Pons (tissue), 1 donor: Measurements from ENCODE around the gene ZNF790.
A peak's percentile ranks its signal among the peaks of the same experiment; 100 is the strongest.

Source experiments
- DNase-seq: peaks from one replicate; pipeline ENCODE4 v3.0.0-alpha.2; 2016; ENCODE audit warnings: low spot score

Gene ZNF790

DNA sequence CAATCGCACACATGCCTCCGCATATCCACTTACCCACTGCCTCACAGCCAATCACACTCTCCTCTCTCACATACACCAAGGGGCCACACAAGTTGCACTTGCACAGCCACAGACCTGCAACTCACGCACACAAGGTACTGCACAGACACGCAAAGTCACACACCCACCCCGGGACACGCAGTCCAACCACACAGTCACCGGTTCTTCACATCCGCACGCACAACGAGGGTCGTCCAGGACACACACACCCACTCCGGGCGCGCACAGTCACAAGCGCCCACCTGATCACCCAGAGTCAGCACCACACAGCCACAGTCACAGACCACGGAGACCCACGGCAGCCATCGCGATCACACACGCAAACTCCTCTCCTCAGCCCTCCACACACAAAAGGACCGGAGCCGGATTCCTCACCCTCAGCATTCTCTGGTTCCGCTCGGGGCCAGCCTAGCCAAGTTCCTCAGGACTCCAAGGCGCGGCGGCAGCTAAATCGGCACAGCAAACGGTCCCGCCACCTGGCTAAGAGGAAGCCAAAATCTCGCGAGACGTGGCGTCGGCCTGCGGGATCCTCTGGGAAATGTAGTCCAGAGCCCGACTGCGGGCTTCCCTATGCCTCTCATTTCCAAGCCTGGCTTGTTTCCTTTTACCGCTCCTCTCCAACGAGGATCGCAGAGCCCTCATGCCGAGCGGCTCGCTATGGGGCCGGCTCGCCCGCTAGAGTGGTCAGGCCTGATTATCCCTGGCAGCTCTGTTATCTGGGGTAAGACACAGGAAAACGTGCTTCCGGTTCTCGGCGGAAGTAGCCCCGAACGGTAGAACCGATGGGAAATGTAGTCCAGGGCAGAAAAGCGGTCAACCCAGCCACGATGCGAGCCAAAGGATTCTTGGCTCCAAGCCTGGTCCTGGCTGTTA, 65.6 kb downstream of the ZNF790 start, which contains the start of gene ZNF850:
TSS of gene ZNF850 (minus strand) at position 497 of the 912 bp plus-strand sequence. CDS start 10,201 bp downstream, outside the sequence.
- DNase-seq: peak; percentile 94

DNA sequence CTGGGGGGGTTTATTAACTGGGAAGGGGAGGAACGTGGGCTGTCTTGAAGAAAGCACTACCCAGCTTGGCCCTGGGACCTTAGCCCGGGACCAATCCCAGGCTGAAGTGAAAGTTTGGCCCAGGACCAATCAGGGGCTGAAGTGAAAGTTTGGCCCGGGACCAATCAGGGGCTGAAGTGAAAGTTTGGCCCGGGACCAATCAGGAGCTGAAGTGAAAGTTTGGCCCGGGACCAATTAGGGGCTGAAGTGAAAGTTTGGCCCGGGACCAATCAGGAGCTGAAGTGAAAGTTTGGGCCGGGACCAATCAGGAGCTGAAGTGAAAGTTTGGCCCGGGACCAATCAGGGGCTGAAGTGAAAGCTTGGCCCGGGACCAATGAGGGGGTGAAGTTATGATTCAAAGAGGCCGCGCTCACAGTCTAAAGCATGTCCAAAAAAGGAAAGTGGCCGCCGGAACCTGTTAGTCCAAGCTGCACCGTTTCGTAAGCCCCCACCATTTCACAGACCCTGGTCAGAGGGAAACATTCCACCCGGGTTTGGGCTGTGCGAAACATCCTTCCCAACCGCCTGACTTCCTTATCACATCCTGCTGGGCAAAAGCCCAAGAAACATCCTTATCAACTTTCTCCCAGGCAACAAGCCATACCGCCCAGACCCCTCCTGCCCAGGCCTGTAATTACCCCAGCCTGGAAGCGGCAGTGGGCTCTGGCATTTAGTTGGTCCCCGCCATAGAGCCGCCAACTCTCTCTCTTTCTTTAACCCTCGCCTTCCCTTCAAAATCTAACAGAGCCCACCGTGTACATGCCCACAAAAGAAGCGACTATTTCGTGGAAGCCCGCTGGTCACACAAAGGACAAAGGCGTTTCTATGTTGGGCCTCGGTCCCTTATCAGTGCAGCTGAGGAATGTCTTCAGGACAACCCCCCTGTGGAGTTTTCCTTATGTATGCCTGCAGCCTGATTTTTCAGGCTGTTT, 66.6 kb downstream of the ZNF790 start:
- no peak for DNase-seq
